Bone marrow (tissue), 2 donors: ENCODE measurements around the gene FGGY.
A peak's percentile ranks its signal among the peaks of the same experiment; 100 is the strongest.

ENCODE experiments used
- DNase-seq, 2 donors: peaks; one replicate each; lab custom pipeline; 2025; lab: John Stamatoyannopoulos, UW

Gene FGGY

DNA sequence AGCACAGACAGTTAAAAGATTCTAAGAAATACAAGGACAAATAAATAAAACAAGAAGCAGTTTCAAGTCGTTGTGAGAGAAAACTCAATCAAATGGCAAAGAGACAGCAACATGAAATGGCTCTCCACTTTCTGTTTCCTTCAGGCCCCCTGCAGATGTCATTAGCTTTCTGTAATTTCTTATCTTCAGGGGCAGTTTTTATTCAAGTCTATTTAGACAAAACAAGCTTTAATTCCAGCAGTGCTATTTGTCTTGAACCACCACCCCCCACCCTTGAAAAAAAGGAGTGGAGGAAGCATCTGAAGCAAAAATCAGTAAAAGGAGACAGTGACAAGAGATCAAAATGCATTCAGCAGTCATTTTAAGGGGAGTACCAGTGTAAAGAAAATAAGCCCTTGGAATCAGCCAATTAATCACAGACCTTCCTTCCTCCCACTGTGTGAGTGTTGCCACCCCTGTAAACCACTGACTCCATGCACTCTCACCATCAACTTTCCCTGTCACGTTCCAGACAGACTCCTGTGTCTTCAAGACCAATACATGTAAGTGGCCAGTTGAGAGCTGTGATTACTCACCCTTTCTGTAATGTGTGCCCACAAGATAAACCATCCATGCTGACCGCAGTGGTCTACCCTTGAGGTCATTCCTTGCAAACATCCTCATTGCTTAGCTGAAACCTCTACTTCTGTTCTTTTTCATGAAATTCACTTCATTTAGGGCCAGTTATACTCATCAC is 381.8 kb downstream of the FGGY start:
- peak in 1 of 2 donors; percentile 49 for DNase-seq

- no peak for DNase-seq
Observed at GRCh38 chr1:59680044-59680443, 383.1 kb downstream of the FGGY start.

DNA sequence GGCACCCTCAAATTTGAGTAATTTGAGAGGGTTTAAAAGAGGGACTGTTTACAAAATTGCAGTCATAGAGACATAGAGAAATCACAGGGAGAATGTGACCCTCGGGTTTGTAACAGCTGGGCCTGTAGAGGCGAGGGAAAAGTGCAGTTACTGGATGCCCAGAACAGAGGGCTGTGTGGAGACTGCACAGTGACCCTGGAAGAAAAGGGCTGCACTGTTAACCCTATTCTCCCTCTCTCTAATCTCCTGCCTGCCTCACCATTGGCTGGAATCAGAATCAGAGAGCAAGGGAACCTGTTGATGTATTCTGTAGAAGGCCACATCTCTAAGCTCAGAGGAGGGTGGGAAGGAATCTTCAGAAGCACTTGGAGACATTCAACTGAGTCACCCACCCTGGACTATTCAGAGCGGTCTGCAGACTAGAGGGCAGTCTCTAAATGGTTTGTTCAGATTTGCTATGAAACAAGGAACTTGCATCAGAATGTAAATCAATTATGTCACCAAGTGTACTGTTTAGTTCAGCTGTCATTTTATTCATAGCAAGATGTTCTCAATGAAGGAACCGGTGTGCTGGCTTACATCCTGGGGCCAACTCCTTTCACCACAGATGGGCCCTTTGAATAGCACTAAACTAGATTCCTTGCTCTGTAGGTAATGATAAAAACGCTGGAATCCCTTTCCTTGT is 385.6 kb downstream of the FGGY start:
- no peak for DNase-seq

- DNase-seq: no peak
Observed at GRCh38 chr1:59683197-59683596, 386.3 kb downstream of the FGGY start.

DNA sequence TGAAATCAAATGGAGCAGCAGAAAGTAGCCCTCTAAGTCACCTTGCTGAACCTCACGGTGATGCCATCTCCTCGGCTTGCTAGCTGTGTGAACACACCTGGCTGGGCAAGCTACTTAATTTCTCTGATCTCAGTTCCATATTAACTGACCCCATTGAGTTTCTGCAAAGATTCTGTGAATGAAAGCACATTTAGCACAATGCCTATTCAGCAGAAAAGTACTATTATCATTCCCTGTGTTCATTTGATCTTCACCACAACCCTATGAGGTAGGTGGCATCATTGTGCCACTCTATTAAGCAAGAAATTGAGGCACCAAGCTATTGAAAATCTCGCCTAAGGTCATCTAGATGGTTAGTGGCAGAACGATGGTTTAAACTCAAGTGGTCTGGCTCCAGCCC is 387.8 kb downstream of the FGGY start:
- DNase-seq: no peak

- no peak for DNase-seq
Observed at GRCh38 chr1:59685101-59685500, 388.2 kb downstream of the FGGY start.

DNA sequence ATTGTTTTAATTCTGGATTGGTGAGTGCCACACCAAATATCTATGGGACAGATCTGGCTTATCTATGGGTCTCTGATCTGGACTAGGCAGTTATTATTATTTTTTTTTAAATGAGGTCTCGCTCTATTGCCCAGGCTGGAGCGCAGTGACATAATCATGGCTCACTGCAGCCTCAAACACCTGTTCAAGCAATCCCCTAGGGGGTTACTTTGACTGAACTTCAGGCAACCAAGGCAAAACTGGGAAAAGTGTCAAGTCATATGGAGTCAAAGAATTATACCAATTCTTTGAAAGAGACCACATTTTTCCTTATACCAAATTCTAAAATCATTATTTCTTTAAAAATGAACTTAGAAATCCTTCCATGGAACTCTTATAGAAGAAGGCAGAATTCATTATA is 388.8 kb downstream of the FGGY start:
- no peak for DNase-seq

DNA sequence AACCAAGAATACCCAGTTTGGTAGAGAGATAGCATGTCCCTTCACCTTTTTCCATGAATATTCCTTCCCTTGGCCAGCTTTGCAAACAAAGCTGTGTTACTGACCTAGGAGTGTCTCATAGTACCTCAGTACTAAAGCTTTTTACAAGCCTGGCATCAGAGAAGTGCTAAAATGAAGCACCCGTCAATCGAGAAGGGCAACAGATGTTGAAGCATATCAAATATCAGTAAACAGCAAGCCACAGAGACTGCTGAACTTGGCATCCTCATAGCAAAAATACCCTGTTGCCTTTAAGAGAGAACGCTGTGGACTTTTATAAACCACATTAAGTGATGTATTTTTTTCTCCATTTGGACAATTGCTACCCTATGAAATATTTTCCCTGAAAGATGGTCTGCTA is 389.3 kb downstream of the FGGY start:
- no peak for DNase-seq

GRCh38 chr1:59686574-59686973 is 389.7 kb downstream of the FGGY start:
- no peak for DNase-seq

DNA sequence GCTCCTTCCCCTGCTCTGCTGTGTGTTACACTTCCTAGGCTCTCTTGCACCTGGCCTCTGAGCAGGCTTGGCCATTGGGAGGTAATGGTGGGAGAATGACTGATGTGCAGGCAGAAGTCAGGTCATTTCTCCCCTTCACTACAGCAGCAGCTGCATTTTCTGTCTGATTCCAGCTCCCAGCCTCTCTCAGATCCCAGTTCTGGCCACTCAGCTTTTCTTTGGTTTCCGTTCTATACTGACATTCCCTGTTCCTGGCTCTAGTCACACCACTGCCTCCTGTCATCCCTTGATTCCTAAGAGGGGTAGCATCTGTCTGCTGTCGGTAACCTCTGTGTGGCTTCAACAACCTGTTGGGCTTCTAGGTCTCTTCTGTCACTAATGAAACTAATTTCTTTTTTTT is 390.2 kb downstream of the FGGY start:
- no peak for DNase-seq

- DNase-seq: no peak
Observed at GRCh38 chr1:59688976-59689375, 392.1 kb downstream of the FGGY start.

DNA sequence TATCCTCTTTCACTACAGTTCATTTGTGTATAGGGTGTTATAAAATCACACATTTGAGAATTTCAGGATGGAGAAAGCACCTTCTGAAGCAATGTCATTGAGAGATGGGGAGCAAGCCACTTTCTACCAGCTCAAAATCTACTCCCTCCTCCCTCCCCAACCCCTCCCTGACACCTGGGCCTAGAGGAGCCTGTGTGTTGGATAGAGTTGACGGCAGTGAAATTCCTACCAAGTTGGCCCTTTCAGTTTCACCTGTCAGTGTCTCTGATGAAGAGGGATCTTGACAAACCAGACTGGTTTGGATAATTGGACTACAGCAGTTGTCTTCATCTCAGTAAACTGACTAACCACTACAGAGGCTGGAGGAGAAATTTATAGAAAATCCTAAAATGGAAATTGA is 392.8 kb downstream of the FGGY start:
- no peak for DNase-seq

GRCh38 chr1:59690171-59690930 is 393.5 kb downstream of the FGGY start:
- DNase-seq: no peak

DNA sequence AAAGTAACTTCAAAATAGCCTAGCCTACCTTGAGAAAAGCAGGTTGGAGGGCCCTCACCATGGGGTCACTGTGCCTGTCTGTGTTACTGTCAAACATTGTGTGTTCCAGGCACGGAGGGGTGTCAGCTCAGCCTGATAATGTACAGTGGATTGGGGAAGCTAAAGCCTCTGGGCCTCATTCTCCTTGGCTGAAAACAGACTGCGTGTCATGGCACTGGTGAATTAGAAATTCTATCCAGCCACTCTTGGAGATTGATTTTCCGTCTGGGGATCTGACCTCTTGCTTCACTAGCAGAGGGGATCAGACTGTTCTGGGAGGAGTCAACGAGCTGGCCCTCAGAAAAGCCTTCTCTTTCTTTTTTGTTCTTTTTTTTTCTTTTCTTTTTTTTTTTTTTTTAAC is 394.4 kb downstream of the FGGY start:
- DNase-seq: no peak

DNA sequence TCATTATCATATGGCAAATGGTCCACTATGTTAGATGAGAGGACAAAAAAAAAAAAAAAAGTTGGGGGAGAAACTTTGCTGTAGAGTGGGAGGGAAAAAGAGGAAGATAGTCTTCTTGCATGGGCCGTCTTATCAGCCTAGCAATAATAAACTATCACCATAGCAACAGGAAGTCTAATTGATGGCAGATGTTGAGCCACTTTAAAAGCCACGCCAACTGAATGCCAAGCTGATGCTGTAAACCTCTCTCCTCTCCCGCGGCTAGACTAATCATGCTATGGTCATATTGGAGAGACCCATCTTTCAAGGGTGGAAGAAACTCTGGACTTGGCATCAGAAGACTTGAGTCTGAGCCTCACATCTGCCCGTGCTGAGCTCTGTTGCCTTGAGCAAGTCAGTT is 395.7 kb downstream of the FGGY start:
- DNase-seq: peak in 1 of 2 donors; percentile 80

DNA sequence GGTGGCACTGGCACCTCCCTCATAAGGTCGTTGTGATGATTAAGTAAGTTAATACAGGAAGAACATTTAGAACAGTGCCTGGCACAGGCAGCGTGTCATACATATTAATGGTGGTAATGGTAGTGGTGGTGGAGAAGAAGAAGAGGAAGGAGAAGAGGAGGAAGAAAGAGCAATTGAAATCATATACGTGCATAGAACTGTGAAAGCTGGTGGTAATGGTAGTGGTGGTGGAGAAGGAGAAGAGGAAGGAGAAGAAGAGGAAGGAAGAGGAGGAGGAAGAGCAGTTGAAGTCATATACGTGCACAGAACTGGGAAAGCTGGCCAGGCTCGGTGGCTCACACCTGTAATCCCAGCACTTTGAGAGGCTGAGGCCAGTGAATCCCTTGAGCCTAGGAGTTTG is 396.5 kb downstream of the FGGY start:
- no peak for DNase-seq

GRCh38 chr1:59695252-59695651 is 398.4 kb downstream of the FGGY start:
- DNase-seq: no peak

GRCh38 chr1:59696421-59697115 is 399.7 kb downstream of the FGGY start:
- DNase-seq: peak in 1 of 2 donors; percentile 49

DNA sequence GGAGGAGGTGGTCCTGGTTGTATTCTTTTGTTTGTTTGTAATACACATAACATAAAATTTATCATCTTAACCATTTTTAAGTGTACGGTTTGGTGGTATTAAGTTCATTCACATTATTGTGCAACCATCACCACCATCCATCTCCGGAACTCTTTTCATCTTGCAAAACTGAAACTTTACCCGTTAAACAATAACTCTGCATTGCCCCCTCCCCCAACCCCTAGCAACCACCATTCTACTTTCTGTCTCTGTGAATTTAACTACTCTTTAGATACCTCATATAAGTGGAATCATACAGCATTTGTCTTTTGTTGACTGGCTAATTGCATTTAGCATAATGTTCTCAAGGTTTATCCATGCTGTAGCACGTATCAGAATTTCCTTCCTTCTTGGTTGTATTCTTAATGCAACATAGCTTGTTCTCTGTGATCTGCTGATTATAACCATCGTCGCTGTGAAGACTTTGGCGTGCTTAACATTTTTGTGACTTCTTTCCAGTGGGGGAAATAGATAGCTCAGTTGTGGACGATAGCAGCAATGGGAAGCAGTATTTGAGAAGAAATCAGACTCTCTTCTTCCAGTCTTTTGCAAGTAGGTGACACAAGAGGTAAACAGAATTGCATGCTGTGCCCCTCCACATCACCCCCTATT is 400.4 kb downstream of the FGGY start:
- peak in 1 of 2 donors; percentile 74 for DNase-seq

GRCh38 chr1:59698386-59698785 is 401.5 kb downstream of the FGGY start:
- DNase-seq: no peak

- peak in 1 of 2 donors; percentile 53 for DNase-seq
Observed at GRCh38 chr1:59699227-59699847, 402.4 kb downstream of the FGGY start.
